ENCODE data around the gene ZNF563. TPM values are rescaled to one million over a fixed set of nuclear protein-coding genes. Genes with fewer than 3 reads are reported as not detected.
A peak's percentile ranks its signal among the peaks of the same experiment; 100 is the strongest.

Gene ZNF563
- total and polyA plus RNA-seq, 10 of the 15 experiments (the other 5 are each of a cell fraction or from before 2014, with no cell fraction given) = 1.7 to 6.4 (median 2.8) TPM

GRCh38 chr19:12293777-12294248 lies 39.6 kb downstream of the ZNF563 start:
- peak overlapping the region; percentile 46 for H2AFZ ChIP-seq (ENCODE audit: control insufficient read depth, low read depth, low read length)
- intact Hi-C loops (cut with micrococcal nuclease; ENCODE audit: unreplicated experiment) (loop anchor here (1.0 to 10.0 kb wide), 2 partner anchors 37 to 129 kb away; partner anchors contain the start of gene ZNF136), in situ Hi-C loops (cut with MboI) (no loop called here)
- peak; percentile 51 for DNase-seq (ENCODE audit: low read depth, low spot score)
- peaks cover 7% of the 10 kb centered on the region; the same call in 1 of the 2 replicates for H3K4me1 ChIP-seq (ENCODE audit: control insufficient read depth, insufficient read depth, low read length)
- SMC1A ChIA-PET (ENCODE audit: uncharacterized antibody, unreplicated experiment) = interaction anchor here (0.5 kb wide), 1 partner anchor 141 kb away, joined by 3 read pairs; no protein-coding TSS in a partner anchor
- FAIRE-seq = no peak
- H3K79me2 ChIP-seq (ENCODE audit: control insufficient read depth, insufficient read depth, low read length) = peaks cover 22% of the 10 kb centered on the region
- RAD21 ChIA-PET (ENCODE audit: unreplicated experiment) = interaction anchor here (0.7 to 1.9 kb wide), 4 partner anchors 37 to 146 kb away, joined by 3 to 9 read pairs (median 4); partner anchors contain the start of genes ZNF136 and ZNF563
- POLR2A ChIA-PET = interaction anchor here (1.7 kb wide), 1 partner anchor 40 kb away, joined by 8 read pairs; the partner anchor contains the start of gene ZNF563
- H3K4me3 ChIP-seq = peak overlapping the region; percentile 82
- H3K9me3 ChIP-seq (replicated peaks; ENCODE audit: control insufficient read depth, insufficient read depth, low read length) = peaks cover 1% of the 10 kb centered on the region; the same call in 1 of the 3 replicates
- H4K20me1 ChIP-seq (ENCODE audit: control insufficient read depth, insufficient read depth) = no peaks in the 10 kb centered on the region
- H3K36me3 ChIP-seq (ENCODE audit: control insufficient read depth in 2 of 2, insufficient read depth in 2 of 2, low read length in 1 of 2) = 0 out of 4 replicates have a peak, but pooled peaks cover 0 to 3% of the 10 kb centered on the region in 2 experiments
- BruUV-seq (replicated peaks) = no TSS peak
- peak; percentile 84 for ATAC-seq
- peak overlapping the region; percentile 89 for H3K9ac ChIP-seq (ENCODE audit: control insufficient read depth, insufficient read depth, low read length)
- peak overlapping the region; percentile 75 for H3K4me2 ChIP-seq (ENCODE audit: control insufficient read depth, insufficient read depth)
- 2% methylated on average over 18 of the region's 18 CpGs for WGBS (ENCODE audit: insufficient coverage, insufficient replicate concordance, low lambda C conversion rate, missing lambda C conversion rate)
- H3K27ac ChIP-seq (ENCODE audit: control insufficient read depth, insufficient read depth) = peak overlapping the region; percentile 88
- no peaks in the 10 kb centered on the region for H3K27me3 ChIP-seq (replicated peaks in 1 of 2; ENCODE audit: control insufficient read depth in 2 of 2, insufficient read depth in 2 of 2, low read length in 1 of 2)
- CTCF ChIA-PET = interaction anchor here (0.6 to 2.3 kb wide), 4 partner anchors 40 to 369 kb away, joined by 3 to 6 read pairs (median 4); partner anchors contain the start of genes ZNF443, ZNF563 and ZNF700
- TF ChIP-seq CHD1 (IDR thresholded peaks at IDR 0.05; ENCODE audit: low read depth, low read length) (no peak), ZZZ3 (IDR thresholded peaks at IDR 0.05; ENCODE audit: control insufficient read depth, insufficient read length, low read depth) (no peak), SP1 (IDR thresholded peaks at IDR 0.05; ENCODE audit: low read depth, low read length) (peak; percentile 23), LARP7 (IDR thresholded peaks at IDR 0.05) (no peak), E2F8 (IDR thresholded peaks at IDR 0.05; ENCODE audit: low read depth, partially characterized antibody) (no peak), RBBP5 (conservative IDR thresholded peaks at IDR 0.05) (no peak), RUNX3 (IDR thresholded peaks at IDR 0.05; ENCODE audit: low read length) (peak; percentile 60), SMAD5 (IDR thresholded peaks at IDR 0.05; ENCODE audit: low read depth) (no peak), NRF1 (conservative IDR thresholded peaks at IDR 0.05; ENCODE audit: low read depth, low read length) (no peak), POLR2A (IDR thresholded peaks at IDR 0.05; ENCODE audit: low read depth, low read length) (peak; percentile 70), BHLHE40 (IDR thresholded peaks at IDR 0.05; ENCODE audit: borderline replicate concordance in 1 of 2, low read depth in 2 of 2, low read length in 1 of 2) (peak; percentile 43 to 82; a peak in 3 of 4 replicates), TCF12 (IDR thresholded peaks at IDR 0.05; ENCODE audit: low read depth, low read length) (0 out of 2 replicates have a peak, but pooled peaks have one; percentile 17), ATF7 (IDR thresholded peaks at IDR 0.05; ENCODE audit: low read depth) (peak; percentile 45; the same call in 1 of the 2 replicates), ZBED1 (IDR thresholded peaks at IDR 0.05; ENCODE audit: borderline replicate concordance) (no peak), TCF3 (IDR thresholded peaks at IDR 0.05; ENCODE audit: borderline replicate concordance, insufficient read depth, low read depth, low read length) (no peak), TCF7 (IDR thresholded peaks at IDR 0.05; ENCODE audit: borderline replicate concordance) (no peak), CBX3 (IDR thresholded peaks at IDR 0.05; ENCODE audit: borderline replicate concordance, low read depth) (no peak), EZH2 (IDR thresholded peaks at IDR 0.05; ENCODE audit: borderline replicate concordance, control insufficient read depth, low read depth, low read length) (no peak), IKZF2 (IDR thresholded peaks at IDR 0.05) (peak in 1 of 2 experiments; percentile 43; a peak in 1 of 4 replicates), CREM (IDR thresholded peaks at IDR 0.05; ENCODE audit: low read depth) (no peak), ZBTB33 (IDR thresholded peaks at IDR 0.05) (no peak), SIN3A (IDR thresholded peaks at IDR 0.05; ENCODE audit: low read depth, low read length) (no peak)

All from GM12878 (cell line).